ENCODE measurements around the gene SLC5A8.

Gene SLC5A8

DNA sequence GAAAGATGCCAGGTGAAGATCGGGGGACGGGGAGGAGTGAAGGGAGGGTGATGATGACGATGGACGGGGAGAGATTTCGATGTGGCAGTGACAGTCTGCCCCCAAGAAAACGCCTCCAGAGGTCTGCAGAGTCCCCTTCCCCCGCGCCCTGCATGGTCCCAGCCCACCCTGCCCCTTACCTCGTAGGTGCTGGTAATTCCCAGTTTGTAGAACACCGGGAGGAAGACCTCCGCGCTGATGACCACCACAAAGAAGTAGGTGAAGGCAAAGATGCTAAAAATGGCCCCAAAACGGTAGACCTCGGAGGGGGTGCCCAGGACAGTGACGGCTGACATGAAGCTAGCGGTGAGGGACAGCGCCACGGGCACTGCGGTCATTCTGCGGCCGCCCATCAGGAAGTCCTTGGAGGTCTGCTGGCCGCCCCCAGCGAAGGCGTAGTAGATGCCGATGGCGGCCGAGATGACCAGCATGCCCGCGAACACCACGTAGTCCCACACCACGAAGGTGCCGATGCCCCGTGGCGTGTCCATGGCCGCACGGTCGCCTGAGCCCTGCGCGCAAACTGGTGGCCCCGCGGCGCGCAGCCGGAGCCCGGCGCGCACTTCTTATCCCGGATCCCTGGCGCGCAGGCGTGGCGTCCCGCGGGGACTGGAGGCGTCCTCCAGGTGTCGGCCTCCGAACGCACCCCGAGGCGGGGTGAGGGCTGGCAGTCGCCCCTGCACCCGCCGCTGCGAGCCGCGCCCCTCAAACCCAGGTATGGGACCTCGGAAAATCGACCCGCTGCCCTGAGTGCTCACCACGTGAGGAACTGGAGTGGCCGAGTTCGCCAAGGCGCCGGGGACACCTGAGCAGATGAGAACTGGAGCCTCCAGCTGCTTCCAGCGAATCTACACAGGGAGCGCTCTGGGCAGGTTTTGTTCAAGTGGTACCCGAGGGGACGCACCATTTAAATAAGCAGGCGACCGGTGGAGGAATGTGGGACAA lies at the start of gene SLC5A8:
Gene SLC5A8, minus strand, starts transcription at position 920 of the 984 bp plus-strand sequence. Its CDS starts 390 bp downstream, at position 530.
- DNase-seq: no peak

- no peak for DNase-seq
Observed at GRCh38 chr12:101257357-101257756, 47.3 kb upstream of the SLC5A8 start.

DNA sequence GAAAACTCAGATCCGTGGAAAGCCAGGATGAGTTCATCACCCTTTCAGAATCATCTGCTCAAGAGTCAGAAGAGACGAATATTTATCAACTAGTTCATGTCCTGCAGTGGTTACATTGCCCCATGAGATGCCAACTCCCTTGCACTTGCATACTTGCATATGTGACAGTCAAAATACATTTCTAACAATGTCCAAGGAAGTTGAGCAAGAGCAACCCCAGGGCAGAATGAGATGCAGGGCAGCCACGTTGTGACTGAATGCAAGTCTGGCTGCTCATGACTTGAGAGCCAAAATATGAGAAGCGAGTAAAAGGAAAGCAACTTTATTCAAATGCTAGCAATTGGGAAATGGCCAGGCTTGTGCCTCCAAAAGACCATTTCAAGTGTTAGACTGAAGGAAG lies 46.2 kb upstream of the SLC5A8 start:
- DNase-seq: no peak

DNA sequence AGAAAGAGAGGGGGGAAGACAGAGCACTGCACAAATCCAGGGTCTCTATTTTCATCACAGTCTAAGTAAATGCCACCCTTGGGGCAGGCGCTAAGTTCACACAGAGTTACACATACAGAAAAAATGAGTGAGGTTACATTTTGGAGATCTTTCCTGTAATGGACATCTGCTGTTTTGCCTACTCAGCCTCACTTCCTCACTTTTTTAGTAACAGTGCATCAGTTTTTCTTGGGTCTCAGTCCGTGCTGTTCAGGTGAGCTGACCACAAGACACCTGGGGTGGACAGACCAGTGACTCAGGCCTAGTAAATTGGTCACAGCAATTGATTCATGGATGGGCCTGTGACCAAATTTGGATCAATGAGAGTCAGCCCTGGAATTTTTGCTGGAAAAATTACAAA lies 33.6 kb upstream of the SLC5A8 start:
- DNase-seq: no peak

- no peak for DNase-seq
Observed at GRCh38 chr12:101243074-101243473, 33.0 kb upstream of the SLC5A8 start.

- DNase-seq: no peak
Observed at GRCh38 chr12:101238800-101239329, 28.8 kb upstream of the SLC5A8 start.

GRCh38 chr12:101238306-101238705 lies 28.3 kb upstream of the SLC5A8 start:
- DNase-seq: no peak

DNA sequence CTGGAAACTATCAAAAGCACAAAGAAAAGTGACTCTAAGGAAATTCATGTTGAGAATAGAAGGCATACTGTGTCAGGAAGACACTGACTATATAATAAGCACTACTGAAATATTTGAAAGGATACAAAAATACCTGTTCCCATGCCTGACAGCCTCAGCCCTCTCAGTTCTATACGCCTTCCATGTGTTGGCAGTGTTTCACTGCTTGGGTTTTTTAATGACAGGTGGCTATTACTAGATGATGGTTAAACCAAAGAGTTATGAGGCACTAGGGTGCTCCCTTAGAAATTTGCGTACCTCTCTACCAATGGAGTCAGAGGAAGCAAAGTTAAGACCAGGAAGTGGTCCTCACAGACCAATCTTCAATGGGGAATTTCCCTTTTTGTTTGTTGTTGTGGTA lies 25.6 kb upstream of the SLC5A8 start:
- DNase-seq: no peak

- DNase-seq: no peak
Observed at GRCh38 chr12:101231636-101232035, 21.6 kb upstream of the SLC5A8 start.

DNA sequence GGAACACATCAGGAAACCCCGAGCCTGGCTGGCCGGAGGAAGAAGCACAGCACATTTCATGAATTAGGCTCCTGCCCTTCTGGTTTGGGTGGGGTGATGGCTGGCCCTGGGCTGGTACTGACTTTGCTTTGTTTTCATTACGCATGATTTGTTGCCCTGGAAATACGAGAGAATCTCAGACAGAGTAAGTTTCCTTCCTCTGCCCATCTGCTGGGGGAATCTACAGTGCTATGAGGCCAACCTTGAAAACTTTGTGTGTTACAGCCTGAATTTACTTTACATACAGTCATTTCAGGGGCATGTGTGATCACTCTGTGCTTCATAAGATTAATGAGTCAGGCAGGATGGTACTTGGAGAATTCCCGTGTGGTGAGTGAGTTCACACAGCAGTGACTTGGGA lies 20.5 kb upstream of the SLC5A8 start:
- DNase-seq: no peak

DNA sequence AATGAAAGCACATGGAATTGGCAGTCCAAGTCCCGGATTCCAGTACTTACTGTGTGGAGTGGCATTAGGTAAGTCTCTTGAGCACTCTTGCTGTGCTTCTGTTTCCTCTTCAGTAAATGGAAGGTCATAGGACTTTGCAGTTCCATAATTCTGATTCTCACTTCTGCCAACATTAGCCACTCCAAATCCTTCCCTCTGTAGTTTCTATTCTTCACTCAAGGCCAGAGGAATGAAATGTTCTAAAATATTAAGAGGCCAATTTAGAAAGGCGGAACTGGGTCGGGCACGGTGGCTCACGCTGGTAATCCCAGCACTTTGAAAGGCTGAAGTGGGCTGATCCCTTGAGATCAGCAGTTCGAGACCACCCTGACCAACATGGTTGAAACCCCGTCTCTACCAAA lies 19.8 kb upstream of the SLC5A8 start:
- DNase-seq: no peak

- DNase-seq: no peak
Observed at GRCh38 chr12:101221301-101221700, 11.3 kb upstream of the SLC5A8 start.

DNA sequence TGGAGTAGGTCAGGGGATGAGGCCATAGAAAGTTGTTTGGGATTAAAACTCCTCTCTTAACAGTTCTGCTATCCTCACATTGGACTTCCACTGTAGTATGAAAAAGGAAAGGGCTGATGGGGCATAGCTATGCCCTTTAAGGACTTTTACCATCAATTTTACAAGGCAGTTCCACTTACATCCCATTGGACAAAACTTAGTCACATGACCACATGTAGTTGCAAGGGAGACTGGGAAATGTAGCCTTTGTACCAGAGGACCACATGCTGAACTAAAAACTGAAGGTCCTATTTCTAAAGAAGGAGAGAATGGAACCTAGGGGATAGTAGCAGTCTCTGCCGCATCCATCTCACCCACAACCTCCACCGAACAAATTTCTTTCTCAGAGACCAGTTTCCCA lies 6.8 kb upstream of the SLC5A8 start:
- no peak for DNase-seq

DNA sequence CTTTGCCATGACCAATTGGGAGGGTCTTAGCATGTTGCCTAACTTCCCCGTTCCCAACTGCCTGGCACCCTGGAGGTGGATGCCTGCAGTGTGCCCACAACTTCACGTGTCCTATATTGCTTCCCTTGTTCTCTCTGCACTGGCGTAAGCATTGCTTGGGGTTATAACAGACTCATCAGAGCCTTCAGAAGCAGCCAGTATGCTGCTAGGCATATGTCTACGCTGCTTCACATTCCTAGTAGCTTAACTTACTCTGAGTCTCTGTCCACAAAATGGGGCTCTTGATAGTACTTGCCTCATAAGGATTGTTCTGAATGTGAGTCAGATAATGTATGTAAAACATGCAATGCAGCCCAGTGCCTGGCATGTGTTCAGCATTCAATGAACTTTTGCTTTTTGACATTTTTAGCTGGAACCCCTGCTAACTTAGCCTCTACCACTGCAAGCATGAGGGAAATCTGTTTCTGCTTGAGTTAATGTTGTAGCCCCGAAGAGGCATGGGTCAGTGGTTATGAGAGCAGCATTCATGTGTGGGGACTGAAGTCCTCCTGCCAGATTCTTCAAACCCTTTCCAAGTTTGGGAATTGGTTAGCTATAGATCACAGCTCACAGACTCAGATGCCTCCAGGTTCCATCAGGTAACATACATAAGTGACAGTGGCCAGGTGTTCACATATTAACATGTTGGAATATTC lies 2.8 kb downstream of the SLC5A8 start:
- no peak for DNase-seq

DNA sequence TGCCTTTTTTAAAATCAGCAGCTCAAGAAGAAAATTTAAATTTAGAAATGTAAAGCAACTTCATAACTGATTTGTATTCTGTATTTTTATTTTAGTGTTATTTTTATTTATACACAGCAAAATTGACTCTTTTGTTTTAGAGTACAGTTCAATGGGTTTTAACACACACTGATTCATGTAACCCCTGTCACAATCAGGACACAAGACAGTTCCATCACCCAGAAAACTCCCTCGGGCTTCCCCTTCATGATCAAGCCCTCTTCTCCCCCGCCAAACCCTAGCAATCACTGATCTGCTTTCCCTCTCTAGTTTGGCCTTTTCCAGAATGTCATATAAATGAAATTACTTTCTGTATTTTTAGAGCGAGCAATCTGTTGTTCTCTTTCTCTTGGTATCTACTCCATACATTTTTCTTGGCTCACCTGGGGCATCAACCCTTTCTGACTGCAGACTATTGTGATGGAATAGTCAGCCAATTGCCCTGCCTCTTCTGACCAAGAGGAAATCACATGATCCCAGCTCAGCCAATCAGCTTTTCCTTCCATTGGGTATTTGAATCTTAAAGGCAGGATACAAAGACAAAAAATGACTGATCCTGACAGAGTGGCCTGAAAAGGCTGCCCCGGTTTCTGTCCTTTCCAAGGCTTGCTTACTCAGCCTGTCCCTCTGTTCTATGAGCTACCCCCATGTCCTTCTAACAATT lies 5.3 kb downstream of the SLC5A8 start:
- DNase-seq: no peak

DNA sequence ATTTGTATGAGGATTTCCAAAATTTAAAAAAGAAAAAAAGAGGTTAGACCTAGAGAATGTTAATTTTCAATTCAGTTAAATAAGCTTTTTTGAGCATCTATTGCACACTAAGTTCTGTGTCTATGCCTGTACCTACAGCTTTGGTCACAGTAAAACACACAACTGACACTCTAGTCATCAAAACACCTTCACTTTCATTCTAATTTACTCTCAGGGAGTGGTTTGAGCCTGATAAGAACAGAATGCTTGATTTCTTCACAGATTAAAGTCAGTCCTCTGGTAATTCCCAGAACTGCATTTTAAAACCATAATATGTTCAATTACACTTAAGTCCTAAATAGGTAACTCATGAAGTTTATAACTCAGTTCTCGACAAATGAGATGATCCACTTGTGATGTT lies 9.2 kb downstream of the SLC5A8 start:
- DNase-seq: no peak

DNA sequence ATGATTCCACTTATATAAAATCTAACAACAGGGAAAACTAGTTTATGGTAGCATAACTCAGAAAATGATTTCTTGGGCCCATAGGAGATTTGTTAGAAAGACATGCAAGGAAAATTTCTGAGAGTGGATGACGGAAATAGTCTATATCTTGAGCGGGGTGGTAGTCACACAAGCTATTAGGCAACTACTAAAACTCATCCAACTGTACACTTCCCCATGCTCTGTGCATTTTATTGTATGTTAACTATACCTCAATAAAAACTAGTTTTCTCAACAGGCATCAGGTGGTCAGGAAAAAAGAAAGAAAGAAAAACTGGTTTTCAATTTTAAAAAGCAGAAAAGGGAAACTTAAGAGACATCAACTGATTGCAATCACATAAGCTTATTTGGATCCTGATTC lies 9.9 kb downstream of the SLC5A8 start:
- DNase-seq: no peak

GRCh38 chr12:101186291-101186690 lies 23.7 kb downstream of the SLC5A8 start:
- DNase-seq: no peak

GRCh38 chr12:101181776-101182175 lies 28.3 kb downstream of the SLC5A8 start:
- DNase-seq: no peak

DNA sequence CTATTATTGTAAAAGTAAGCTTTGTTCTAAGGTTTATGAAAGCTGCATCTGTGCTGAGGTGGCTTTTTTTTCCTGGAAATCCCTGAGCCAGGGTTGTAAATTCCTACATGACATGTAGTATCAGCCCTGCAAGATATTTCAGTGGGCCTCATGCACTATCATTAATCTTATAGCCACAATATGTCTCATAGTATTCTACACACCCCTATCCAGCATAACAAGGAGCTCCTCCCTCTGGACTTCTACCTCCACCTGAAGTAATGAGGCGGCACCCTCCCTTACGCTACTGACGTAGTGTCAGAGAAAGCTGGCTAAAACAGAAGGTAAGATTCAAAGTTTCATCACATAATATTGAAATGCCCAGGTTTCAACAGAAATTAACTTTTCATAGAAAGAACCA lies 35.5 kb downstream of the SLC5A8 start:
- no peak for DNase-seq

GRCh38 chr12:101173197-101173749 lies 36.8 kb downstream of the SLC5A8 start:
- no peak for DNase-seq

DNA sequence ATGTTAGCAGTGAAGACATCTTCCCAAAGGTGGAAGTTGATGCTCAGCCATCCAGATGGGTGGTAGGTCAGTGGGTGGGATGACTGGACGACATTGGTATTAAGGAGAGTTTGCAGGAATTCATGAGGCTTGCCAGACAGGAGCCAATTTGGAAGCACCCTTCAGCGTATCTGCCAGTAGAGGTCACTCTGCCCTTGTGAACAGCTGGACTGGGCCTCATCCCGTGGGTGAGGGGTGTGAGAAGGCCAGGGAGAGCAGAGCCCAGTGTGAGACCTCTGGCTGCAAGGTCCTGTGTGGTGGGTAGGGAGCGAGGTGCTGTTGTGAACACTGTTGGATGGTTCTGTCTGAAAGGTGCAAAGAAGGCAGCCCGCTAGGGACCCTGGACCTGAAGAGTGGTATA lies 37.7 kb downstream of the SLC5A8 start:
- DNase-seq: no peak

- DNase-seq: no peak
Observed at GRCh38 chr12:101168001-101168400, 42.0 kb downstream of the SLC5A8 start.

All from activated gamma-delta T cell treated with Interleukin-2 at 50 U/mL for 16 hours (primary cell).